EL (cell line): ENCODE results near the gene TEC.

Source experiments
- DNase-seq: peaks from one replicate; pipeline ENCODE4 v3.0.0-alpha.2; 2016

TEC gene

GRCh38 chr4:48267574-48267973, 2.1 kb downstream of the TEC start:
- no peak for DNase-seq

- DNase-seq, result no peak
Observed at GRCh38 chr4:48266781-48267180, 2.9 kb downstream of the TEC start.

- DNase-seq, result peak; percentile 81
Observed at GRCh38 chr4:48262926-48263325, 6.7 kb downstream of the TEC start.

- no peak for DNase-seq
Observed at GRCh38 chr4:48262484-48262883, 7.2 kb downstream of the TEC start.

- no peak for DNase-seq
Observed at GRCh38 chr4:48261281-48261680, 8.4 kb downstream of the TEC start.

GRCh38 chr4:48259748-48260147, 9.9 kb downstream of the TEC start:
- DNase-seq, result no peak

- no peak for DNase-seq
Observed at GRCh38 chr4:48258845-48259397, 10.7 kb downstream of the TEC start.

- DNase-seq, result no peak
Observed at GRCh38 chr4:48255959-48256342, 13.7 kb downstream of the TEC start.

- DNase-seq, result no peak
Observed at GRCh38 chr4:48255072-48255958, 14.3 kb downstream of the TEC start.

- peak; percentile 83 for DNase-seq
Observed at GRCh38 chr4:48254381-48255071, 15.1 kb downstream of the TEC start.

- DNase-seq, result no peak
Observed at GRCh38 chr4:48252313-48252712, 17.3 kb downstream of the TEC start.

GRCh38 chr4:48250980-48251379, 18.7 kb downstream of the TEC start:
- no peak for DNase-seq

GRCh38 chr4:48250343-48250742, 19.3 kb downstream of the TEC start:
- no peak for DNase-seq

GRCh38 chr4:48249378-48249777, 20.3 kb downstream of the TEC start:
- DNase-seq, result no peak

- no peak for DNase-seq
Observed at GRCh38 chr4:48248559-48248953, 21.1 kb downstream of the TEC start.

GRCh38 chr4:48247878-48248558, 21.6 kb downstream of the TEC start:
- DNase-seq, result no peak

GRCh38 chr4:48247142-48247877, 22.3 kb downstream of the TEC start:
- DNase-seq, result no peak

GRCh38 chr4:48244665-48245064, 25.0 kb downstream of the TEC start:
- no peak for DNase-seq

GRCh38 chr4:48243887-48244286, 25.8 kb downstream of the TEC start:
- DNase-seq, result no peak

GRCh38 chr4:48243429-48243828, 26.2 kb downstream of the TEC start:
- DNase-seq, result no peak

- DNase-seq, result no peak
Observed at GRCh38 chr4:48242511-48243195, 27.0 kb downstream of the TEC start.

- DNase-seq, result no peak
Observed at GRCh38 chr4:48241731-48242130, 27.9 kb downstream of the TEC start.
